OCI-LY7 (cell line): Measurements from ENCODE around the gene MACROD2. TPM values are rescaled to one million over a fixed set of nuclear protein-coding genes. Genes with fewer than 3 reads are reported as not detected.

Experiments used
- BruUV-seq: library from RNA; stranded (reverse); fragments of 400-500 nt; replicated peaks from 2 replicates; lab custom pipeline; 2021; lab: Mats Ljungman, UMichigan
- CTCF ChIA-PET: fragments of 300-600 bp; sonication (Branson Sonifier 250); formaldehyde crosslinking; loops from one replicate; lab custom pipeline; 2022; ENCODE audit warnings: antibody characterized with exemption; ENCODE audit not compliant: unreplicated experiment; lab: Charles Lee
- POLR2A ChIA-PET: fragments of 300-600 bp; sonication (Branson Sonifier 250); formaldehyde crosslinking; loops from one replicate; lab custom pipeline; 2022; ENCODE audit warnings: antibody characterized with exemption; lab: Charles Lee
- DNase-seq: peaks from one replicate; pipeline ENCODE4 v3.0.0-alpha.2; 2015; ENCODE audit warnings: low spot score
- H2AFZ ChIP-seq: fragments of 200-600 bp; sonication (generic), shearing (Covaris generic); 2 replicates; pipeline ENCODE4 v1.6.1; 2014; ENCODE audit warnings: mild to moderate bottlenecking, antibody characterized with exemption, low read length, moderate library complexity
- H3K27ac ChIP-seq: fragments of 200-600 bp; sonication (generic); 2 replicates; pipeline ENCODE4 v1.5.1; 2014; ENCODE audit warnings: mixed run types, low read depth, mild to moderate bottlenecking, moderate library complexity, low read length, inconsistent platforms; ENCODE audit not compliant: poor library complexity, severe bottlenecking
- H3K36me3 ChIP-seq: fragments of 200-600 bp; sonication (generic); 2 replicates; pipeline ENCODE4 v1.6.1; 2014; ENCODE audit warnings: mild to moderate bottlenecking, antibody characterized with exemption, low read length, moderate library complexity, mixed read lengths; ENCODE audit not compliant: insufficient read depth
- H3K4me1 ChIP-seq: fragments of 200-600 bp; sonication (generic); 2 replicates; pipeline ENCODE4 v1.5.1; 2014; ENCODE audit warnings: mild to moderate bottlenecking, low read length; ENCODE audit not compliant: insufficient read depth, poor library complexity, severe bottlenecking
- H3K4me2 ChIP-seq: fragments of 200-600 bp; sonication (generic); 2 replicates; pipeline ENCODE4 v1.6.1; 2014; ENCODE audit warnings: mild to moderate bottlenecking, low read length
- H3K4me3 ChIP-seq: fragments of 200-600 bp; sonication (generic); 2 replicates; pipeline ENCODE4 v1.5.1; 2014; ENCODE audit warnings: mild to moderate bottlenecking, low read depth, low read length; ENCODE audit not compliant: poor library complexity, severe bottlenecking
- H3K79me2 ChIP-seq: fragments of 200-600 bp; sonication (generic); 2 replicates; pipeline ENCODE4 v1.6.1; 2016; ENCODE audit warnings: low read depth, mild to moderate bottlenecking, low read length, moderate library complexity, mixed read lengths; ENCODE audit not compliant: insufficient read depth
- H3K9me2 ChIP-seq: fragments of 200-600 bp; sonication (generic); 2 replicates; pipeline ENCODE4 v1.6.1; 2016; ENCODE audit warnings: mild to moderate bottlenecking, low read length, mixed read lengths; ENCODE audit not compliant: insufficient read depth
- H3K9me3 ChIP-seq: fragments of 200-600 bp; sonication (generic); 2 replicates; pipeline ENCODE4 v1.6.1; 2014; ENCODE audit warnings: mild to moderate bottlenecking, mixed run types, low read length, mixed read lengths
- H4K20me1 ChIP-seq: fragments of 200-600 bp; sonication (generic); 2 replicates; pipeline ENCODE4 v1.6.1; 2014; ENCODE audit warnings: mild to moderate bottlenecking, antibody characterized with exemption, low read length, moderate library complexity, mixed read lengths; ENCODE audit not compliant: insufficient read depth
- EZH2phosphoT487 ChIP-seq: fragments of 200-600 bp; sonication (generic); IDR thresholded peaks from 2 replicates; pipeline ENCODE4 v1.6.1; 2018; ENCODE audit warnings: low read depth, borderline replicate concordance, mild to moderate bottlenecking, mixed run types, antibody characterized with exemption, low read length, moderate library complexity, mixed read lengths
- intact Hi-C: fragments of 100-400 bp; cut with micrococcal nuclease; formaldehyde crosslinking; loops from one replicate; pipeline ENCODE4 v1.10.0; 2022; ENCODE audit not compliant: unreplicated experiment
- total RNA-seq, 2 experiments: library from RNA; depleted of rRNA in 1 of 2; stranded (reverse); fragments of >200 nt in 1 of 2; shearing (Covaris generic) in 1 of 2; gene quantifications; 2 replicates each; pipeline ENCODE4 v1.2.3, GENCODE V29; 2014 to 2022
- TF ChIP-seq, protein P1 (sequence below): fragments of 200-600 bp; sonication (generic); conservative IDR thresholded peaks from 2 replicates; pipeline ENCODE4 v1.5.1; 2014; ENCODE audit warnings: mild to moderate bottlenecking, antibody characterized with exemption, low read length, moderate library complexity, mixed read lengths

Gene MACROD2
- total RNA-seq, 2 experiments from 2014 or later: 0.09 to 4.5 TPM

DNA sequence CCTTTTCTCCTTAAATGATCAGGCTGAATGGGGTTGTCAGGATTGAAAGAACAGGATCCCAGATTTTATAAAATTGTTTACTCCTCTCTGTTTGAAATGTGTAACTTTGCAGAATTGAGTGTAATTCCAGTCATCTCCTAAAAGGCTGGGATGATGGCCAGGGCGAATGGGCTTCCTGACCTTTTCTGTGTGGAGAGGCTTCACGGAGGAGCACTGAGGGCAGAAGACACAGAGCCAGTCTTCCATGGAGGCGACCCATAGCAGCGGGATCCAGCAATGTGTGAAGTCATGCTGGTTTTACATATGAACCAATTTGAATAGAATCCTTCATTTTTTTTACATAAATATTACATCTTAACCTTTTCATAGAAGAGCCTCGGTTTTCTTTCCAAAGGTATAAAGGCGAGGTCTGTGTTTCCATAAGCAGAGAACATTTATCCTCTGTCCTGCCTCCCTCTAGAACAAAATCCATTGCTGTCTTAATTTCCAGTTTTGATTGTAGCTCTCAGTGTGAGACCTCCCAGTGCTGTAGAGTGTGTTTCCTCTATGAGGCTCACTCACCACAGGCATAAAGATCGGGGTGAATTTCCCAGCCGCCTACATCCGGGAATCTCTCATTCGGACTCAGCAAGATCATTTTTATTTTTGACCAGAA is 711.8 kb downstream of the MACROD2 start:
- no peak overlapping the region for H3K4me3 ChIP-seq
- H3K4me2 ChIP-seq: no peak overlapping the region
- BruUV-seq: no TSS peak
- no peaks in the 10 kb centered on the region for H3K9me2 ChIP-seq
- no peaks in the 10 kb centered on the region for H4K20me1 ChIP-seq
- TF ChIP-seq, protein P1, sequence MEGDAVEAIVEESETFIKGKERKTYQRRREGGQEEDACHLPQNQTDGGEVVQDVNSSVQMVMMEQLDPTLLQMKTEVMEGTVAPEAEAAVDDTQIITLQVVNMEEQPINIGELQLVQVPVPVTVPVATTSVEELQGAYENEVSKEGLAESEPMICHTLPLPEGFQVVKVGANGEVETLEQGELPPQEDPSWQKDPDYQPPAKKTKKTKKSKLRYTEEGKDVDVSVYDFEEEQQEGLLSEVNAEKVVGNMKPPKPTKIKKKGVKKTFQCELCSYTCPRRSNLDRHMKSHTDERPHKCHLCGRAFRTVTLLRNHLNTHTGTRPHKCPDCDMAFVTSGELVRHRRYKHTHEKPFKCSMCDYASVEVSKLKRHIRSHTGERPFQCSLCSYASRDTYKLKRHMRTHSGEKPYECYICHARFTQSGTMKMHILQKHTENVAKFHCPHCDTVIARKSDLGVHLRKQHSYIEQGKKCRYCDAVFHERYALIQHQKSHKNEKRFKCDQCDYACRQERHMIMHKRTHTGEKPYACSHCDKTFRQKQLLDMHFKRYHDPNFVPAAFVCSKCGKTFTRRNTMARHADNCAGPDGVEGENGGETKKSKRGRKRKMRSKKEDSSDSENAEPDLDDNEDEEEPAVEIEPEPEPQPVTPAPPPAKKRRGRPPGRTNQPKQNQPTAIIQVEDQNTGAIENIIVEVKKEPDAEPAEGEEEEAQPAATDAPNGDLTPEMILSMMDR: no peak
- no peak for TF ChIP-seq EZH2phosphoT487
- no peaks in the 10 kb centered on the region for H3K36me3 ChIP-seq
- intact Hi-C loops: no loop called here
- no peak for DNase-seq
- no peaks in the 10 kb centered on the region for H3K4me1 ChIP-seq
- no peaks in the 10 kb centered on the region for H3K9me3 ChIP-seq
- H3K79me2 ChIP-seq: no peaks in the 10 kb centered on the region
- H3K27ac ChIP-seq: no peak overlapping the region
- ChIA-PET POLR2A (interaction anchor here (0.6 kb wide), 1 partner anchor 355 kb away, joined by 6 read pairs; no protein-coding TSS in a partner anchor), CTCF (no interaction called here)
- H2AFZ ChIP-seq: no peak overlapping the region

DNA sequence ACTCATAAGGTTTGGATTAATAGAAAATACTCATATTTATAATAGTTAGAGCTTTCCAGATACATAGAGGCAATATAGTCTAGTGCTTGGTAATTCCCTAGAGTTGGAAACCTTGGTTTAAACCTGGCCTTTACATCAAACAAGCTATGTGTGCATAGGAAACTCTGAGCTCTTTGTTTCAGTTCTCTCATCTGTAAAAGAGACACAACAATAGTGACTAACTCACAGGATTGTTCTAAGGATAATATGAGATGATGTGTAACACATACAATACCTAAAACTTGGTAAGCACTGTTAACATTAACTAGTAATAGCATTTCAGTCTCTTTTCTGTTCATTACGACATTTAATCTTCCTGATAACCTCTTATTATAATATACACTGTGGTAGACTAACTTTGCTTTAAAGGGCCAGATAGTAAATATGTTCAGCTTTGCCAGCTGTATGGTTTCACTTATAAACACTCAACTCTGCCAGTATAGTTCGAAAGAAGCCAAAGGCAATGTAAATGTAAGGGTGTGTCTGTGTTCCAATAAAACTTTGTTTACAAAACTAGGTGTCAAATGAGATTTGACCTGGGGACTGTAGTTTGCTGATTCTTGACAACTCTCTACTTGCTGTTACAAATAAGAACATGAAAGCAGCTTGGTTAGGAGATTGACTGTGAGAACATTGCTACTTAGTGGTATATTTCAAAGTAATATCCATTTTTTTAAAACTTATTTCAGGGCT is 712.7 kb downstream of the MACROD2 start:
- H3K4me1 ChIP-seq: no peaks in the 10 kb centered on the region
- no peak for DNase-seq
- no peak overlapping the region for H3K27ac ChIP-seq
- TF ChIP-seq, protein P1: no peak
- TF ChIP-seq EZH2phosphoT487: no peak
- H4K20me1 ChIP-seq: no peaks in the 10 kb centered on the region
- H2AFZ ChIP-seq: no peak overlapping the region
- H3K9me3 ChIP-seq: no peaks in the 10 kb centered on the region
- intact Hi-C loops: no loop called here
- CTCF ChIA-PET: no interaction called here
- H3K4me3 ChIP-seq: no peak overlapping the region
- H3K4me2 ChIP-seq: no peak overlapping the region
- BruUV-seq: no TSS peak
- H3K36me3 ChIP-seq: no peaks in the 10 kb centered on the region
- no peaks in the 10 kb centered on the region for H3K79me2 ChIP-seq
- POLR2A ChIA-PET: interaction anchor here (0.6 kb wide), 2 partner anchors 40 to 354 kb away, joined by 4 to 6 read pairs; no protein-coding TSS in a partner anchor
- H3K9me2 ChIP-seq: no peaks in the 10 kb centered on the region

DNA sequence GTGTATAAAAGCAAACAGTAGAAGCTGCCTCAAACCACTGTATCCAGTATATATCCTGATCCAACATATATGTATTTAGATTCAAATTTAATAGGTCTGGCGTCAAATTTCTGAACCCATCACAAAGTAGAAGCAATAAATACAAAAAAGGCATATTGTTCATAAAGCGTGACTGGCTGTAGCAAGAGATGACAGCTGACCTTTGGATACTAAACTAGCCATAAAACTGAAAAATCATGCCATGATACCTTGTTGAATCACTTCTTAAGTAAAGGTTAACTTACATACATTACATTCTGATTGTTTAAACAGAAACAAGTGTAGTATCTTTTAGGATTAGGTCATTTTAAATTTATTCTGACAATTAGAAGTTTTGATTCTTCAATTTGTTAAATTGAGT is 714.1 kb downstream of the MACROD2 start:
- Histone ChIP-seq H3K4me1 (no peaks in the 10 kb centered on the region), H2AFZ (no peak overlapping the region), H3K4me3 (no peak overlapping the region), H4K20me1 (no peaks in the 10 kb centered on the region), H3K4me2 (no peak overlapping the region), H3K9me2 (no peaks in the 10 kb centered on the region), H3K36me3 (no peaks in the 10 kb centered on the region), H3K9me3 (no peaks in the 10 kb centered on the region), H3K27ac (no peak overlapping the region), H3K79me2 (no peaks in the 10 kb centered on the region)
- intact Hi-C loops: no loop called here
- TF ChIP-seq, protein P1: no peak
- TF ChIP-seq EZH2phosphoT487: no peak
- ChIA-PET CTCF (no interaction called here), POLR2A (interaction anchor here (0.7 to 1.6 kb wide), 2 partner anchors 14 to 16 kb away, joined by 3 to 6 read pairs; no protein-coding TSS in a partner anchor)
- BruUV-seq: no TSS peak
- DNase-seq: no peak
